HEK293T (cell line): ENCODE data around the gene SLC25A11.

Experiments
- FOXM1 ChIP-seq: fragments of 450-650 bp; IDR thresholded peaks from 2 replicates; pipeline ENCODE4 v1.6.1; 2017; ENCODE audit warnings: mild to moderate bottlenecking, borderline replicate concordance
- SP1 ChIP-seq: fragments of 450-650 bp; IDR thresholded peaks from 2 replicates; pipeline ENCODE4 v1.6.1; 2017
- ZNF384 ChIP-seq: fragments of 450-650 bp; IDR thresholded peaks from 2 replicates; pipeline ENCODE4 v1.6.1; 2016

DNA sequence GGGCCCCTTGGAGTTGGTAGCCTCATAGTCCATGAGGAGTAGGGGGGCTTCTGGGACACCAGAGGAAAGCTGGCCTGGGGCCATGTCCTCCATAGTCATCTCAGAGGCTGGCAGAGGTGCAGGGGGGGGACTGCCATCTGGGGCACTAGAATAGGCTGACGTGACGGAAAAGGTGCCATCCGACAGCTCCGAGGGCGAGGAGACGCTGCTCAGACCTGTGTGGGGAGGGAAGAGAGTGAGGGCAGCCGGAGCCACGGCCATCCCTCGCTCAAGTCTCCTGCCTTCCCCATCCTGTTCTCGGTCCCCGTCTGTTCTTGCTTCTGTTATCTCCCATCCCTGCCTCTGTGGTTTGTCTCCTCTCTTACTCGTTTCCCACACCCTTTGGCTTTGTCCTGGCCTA is 32.5 kb upstream of the SLC25A11 start:
- no peak for TF ChIP-seq ZNF384
- TF ChIP-seq SP1 = no peak
- no peak for TF ChIP-seq FOXM1
